ENCODE measurements around the gene UGT2A1. TPM values are rescaled to one million over a fixed set of nuclear protein-coding genes. Genes with fewer than 3 reads are reported as not detected.

The UGT2A1 gene
- total and polyA plus RNA-seq, 2 of the 8 experiments (the other 6 are each of a cell fraction or from before 2014, with no cell fraction given): 0.19 TPM; not detected in 1

DNA sequence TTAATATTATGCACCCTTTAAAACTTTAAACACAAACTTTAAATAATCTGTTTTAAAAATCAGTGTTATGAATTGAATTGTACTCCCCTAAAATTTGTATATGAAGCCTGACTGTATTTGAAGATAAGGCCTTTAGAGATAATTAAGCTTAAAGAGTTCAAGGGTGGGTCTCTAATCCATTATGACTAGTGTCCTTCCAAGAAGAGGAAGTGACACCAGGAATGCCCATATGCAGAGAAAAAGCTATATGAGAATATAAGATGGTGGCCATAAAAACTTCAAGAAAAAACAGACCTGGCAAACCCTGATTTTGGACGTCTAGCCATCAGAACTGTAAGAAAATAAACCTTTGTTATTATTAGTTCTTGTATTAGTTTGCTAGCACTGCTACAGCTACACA lies 42.6 kb downstream of the UGT2A1 start:
- Histone ChIP-seq H3K79me1 (ENCODE audit: low read depth, low read length) (no peaks in the 10 kb centered on the region), H3K23ac (ENCODE audit: insufficient read length) (no peak overlapping the region), H3K27ac (ENCODE audit: low read depth, low read length) (no peak overlapping the region), H2BK20ac (ENCODE audit: low read length) (no peak overlapping the region), H3K4ac (replicated peaks; ENCODE audit: insufficient read length, low read depth, low read length) (no peak overlapping the region), H4K91ac (replicated peaks; ENCODE audit: insufficient read length, low read length) (no peak overlapping the region), H3K4me2 (ENCODE audit: insufficient read depth in 1 of 2, low read depth in 2 of 2, low read length in 2 of 2) (no peak overlapping the region), H4K5ac (ENCODE audit: insufficient read length, low read depth, low read length) (no peak overlapping the region), H3K56ac (replicated peaks; ENCODE audit: insufficient read length, low read depth, low read length) (no peak overlapping the region), H4K20me1 (replicated peaks in 1 of 2; ENCODE audit: control insufficient read depth in 1 of 2, insufficient read depth in 2 of 2, low read length in 2 of 2) (no peaks in the 10 kb centered on the region), H2BK120ac (replicated peaks; ENCODE audit: low read depth, low read length) (no peak overlapping the region), H2AFZ (ENCODE audit: low read length) (no peak overlapping the region), H3K18ac (ENCODE audit: extremely low read depth, low read length) (no peak overlapping the region), H3K9ac (replicated peaks in 1 of 4; ENCODE audit: extremely low read depth in 1 of 4, low read depth in 3 of 4, low read length in 3 of 4) (no peak overlapping the region), H2BK12ac (ENCODE audit: low read depth, low read length) (no peak overlapping the region), H3K14ac (ENCODE audit: insufficient read length) (no peak overlapping the region), H3K36me3 (ENCODE audit: control insufficient read depth in 2 of 4, insufficient read depth in 4 of 4, low read length in 3 of 4) (no peaks in the 10 kb centered on the region), H3K27me3 (replicated peaks in 1 of 4; ENCODE audit: control insufficient read depth in 3 of 4, extremely low read depth in 1 of 4, insufficient read depth in 3 of 4, low read length in 3 of 4) (no peaks in the 10 kb centered on the region), H3K23me2 (ENCODE audit: low read depth, low read length) (no peaks in the 10 kb centered on the region), H3K79me2 (ENCODE audit: control insufficient read depth in 1 of 2, insufficient read depth in 2 of 2, low read length in 2 of 2) (no peaks in the 10 kb centered on the region), H2BK15ac (ENCODE audit: low read length) (no peak overlapping the region), H3K4me1 (replicated peaks in 1 of 4; ENCODE audit: control insufficient read depth in 3 of 4, insufficient read depth in 4 of 4, low read length in 3 of 4) (no peaks in the 10 kb centered on the region), H3K9me3 (ENCODE audit: insufficient read depth in 2 of 2, low read depth in 1 of 2, low read length in 1 of 2) (no peaks in the 10 kb centered on the region), H2AK5ac (ENCODE audit: low read depth, low read length) (no peak overlapping the region), H3K4me3 (ENCODE audit: extremely low read depth in 1 of 4, insufficient read depth in 2 of 4, low read depth in 3 of 4, low read length in 4 of 4) (no peak overlapping the region), H2BK5ac (ENCODE audit: low read depth, low read length) (no peak overlapping the region), H4K8ac (ENCODE audit: extremely low read depth, insufficient read depth, low read length) (no peak overlapping the region)
- TF ChIP-seq YY1 (IDR thresholded peaks at IDR 0.05; ENCODE audit: low read depth, low read length) (no peak), GTF2F1 (IDR thresholded peaks at IDR 0.05; ENCODE audit: borderline replicate concordance, low read depth, low read length) (no peak), MAFK (IDR thresholded peaks at IDR 0.05; ENCODE audit: low read depth, low read length) (no peak), SIRT6 (IDR thresholded peaks at IDR 0.05; ENCODE audit: low read length) (no peak), SUZ12 (IDR thresholded peaks at IDR 0.05; ENCODE audit: low read length) (no peak), NANOG (IDR thresholded peaks at IDR 0.05; ENCODE audit: insufficient read depth, low read depth, low read length, poor library complexity, severe bottlenecking) (no peak)
- TF ChIP-seq, protein P1, sequence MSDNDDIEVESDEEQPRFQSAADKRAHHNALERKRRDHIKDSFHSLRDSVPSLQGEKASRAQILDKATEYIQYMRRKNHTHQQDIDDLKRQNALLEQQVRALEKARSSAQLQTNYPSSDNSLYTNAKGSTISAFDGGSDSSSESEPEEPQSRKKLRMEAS (IDR thresholded peaks at IDR 0.05): no peak
- TF ChIP-seq, protein P2, sequence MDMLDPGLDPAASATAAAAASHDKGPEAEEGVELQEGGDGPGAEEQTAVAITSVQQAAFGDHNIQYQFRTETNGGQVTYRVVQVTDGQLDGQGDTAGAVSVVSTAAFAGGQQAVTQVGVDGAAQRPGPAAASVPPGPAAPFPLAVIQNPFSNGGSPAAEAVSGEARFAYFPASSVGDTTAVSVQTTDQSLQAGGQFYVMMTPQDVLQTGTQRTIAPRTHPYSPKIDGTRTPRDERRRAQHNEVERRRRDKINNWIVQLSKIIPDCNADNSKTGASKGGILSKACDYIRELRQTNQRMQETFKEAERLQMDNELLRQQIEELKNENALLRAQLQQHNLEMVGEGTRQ (IDR thresholded peaks at IDR 0.05; ENCODE audit: low read length): no peak
- FAIRE-seq (no peak), DNase-seq (ENCODE audit: low read depth in 1 of 2, low spot score in 2 of 2) (no peak)
- ChIA-PET POLR2A (ENCODE audit: partially characterized antibody) (no interaction called here), CTCF (ENCODE audit: partially characterized antibody) (interaction anchor here (0.5 to 2.0 kb wide), 3 partner anchors 10 to 31 kb away, joined by 3 to 8 read pairs (median 3); no protein-coding TSS in a partner anchor)
- WGBS, 2 experiments (ENCODE audit: extremely low coverage in 1 of 2, insufficient coverage in 1 of 2, insufficient read length in 1 of 2, insufficient replicate concordance in 2 of 2, low coverage in 1 of 2, low lambda C conversion rate in 2 of 2, missing lambda C conversion rate in 1 of 2): 90% methylated on average over 1 of the region's 1 CpG; no CpG with 5 or more reads in 1 of the 2 experiments

All from H1 (cell line).